GOT3 (cell line): ENCODE data around the gene SPPL3.

Source experiments
- DNase-seq: peaks from one replicate; lab custom pipeline; 2025; ENCODE audit warnings: mixed read lengths; lab: John Stamatoyannopoulos, UW

Gene SPPL3

DNA sequence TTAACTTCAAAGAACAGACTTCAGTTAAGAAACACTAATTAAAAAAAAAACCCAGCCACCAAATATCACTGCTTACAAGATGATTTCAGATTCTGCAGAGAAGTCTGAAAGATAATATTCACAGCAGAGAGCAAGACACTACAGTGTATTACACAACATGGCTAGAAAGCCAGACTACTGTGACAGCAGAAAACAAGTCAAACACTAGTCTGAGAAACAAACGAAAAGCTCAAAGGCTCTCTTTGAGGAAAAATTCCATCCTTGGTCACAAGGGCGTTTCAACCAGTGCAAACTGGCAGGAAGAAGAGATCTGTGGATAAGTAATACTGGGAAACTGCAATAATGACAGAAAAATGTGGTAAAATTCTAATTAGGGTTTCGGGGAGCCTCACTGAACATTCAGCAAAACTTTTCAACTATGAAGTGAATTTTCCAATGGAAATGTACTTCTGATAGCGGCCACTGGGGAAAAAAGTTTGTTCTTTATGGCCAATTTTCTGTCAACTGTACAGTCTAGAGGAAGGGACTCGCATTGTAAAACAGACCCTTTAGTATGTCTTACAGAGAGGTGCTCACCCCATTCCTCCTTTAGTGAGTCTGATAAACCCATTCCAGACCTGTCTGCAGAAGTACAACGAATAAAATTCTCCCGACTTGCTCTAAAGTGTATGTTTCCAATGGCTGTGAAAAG is 128.2 kb downstream of the SPPL3 start:
- DNase-seq = no peak

DNA sequence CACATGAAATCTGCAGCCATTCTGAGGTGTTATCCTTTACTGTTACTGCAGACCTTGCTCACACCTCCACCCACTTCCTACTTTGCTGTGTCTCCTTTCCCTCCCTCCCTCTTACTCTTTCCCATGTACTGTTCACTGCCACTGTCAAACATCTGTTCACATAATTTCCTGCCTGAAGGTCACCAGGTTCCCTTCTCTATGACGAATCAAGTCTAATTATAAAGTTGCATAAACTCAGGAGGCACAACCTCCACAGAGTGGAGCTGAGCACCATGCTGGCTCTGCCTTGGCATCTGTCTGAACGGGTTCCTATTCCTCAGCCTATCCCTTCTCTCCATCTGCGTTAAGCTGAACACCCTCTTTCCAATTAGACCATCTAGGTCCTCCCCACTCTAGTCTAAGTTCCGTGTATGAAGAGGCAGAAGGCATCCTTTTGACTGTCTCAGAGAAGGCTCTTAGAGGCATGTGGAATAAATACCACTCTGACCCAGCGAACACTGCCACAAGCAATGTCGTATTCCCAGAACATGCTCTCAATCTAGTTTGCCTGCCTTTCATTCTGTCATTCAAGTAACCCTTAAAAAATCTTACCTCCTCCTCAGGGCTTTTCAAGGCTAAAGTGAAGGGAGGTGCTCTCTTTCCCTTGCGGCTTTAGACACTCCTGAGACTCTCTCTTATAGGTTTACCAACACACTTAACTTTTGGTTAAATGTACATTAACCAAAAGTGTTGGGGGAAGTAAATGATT is 129.8 kb downstream of the SPPL3 start:
- DNase-seq = no peak

DNA sequence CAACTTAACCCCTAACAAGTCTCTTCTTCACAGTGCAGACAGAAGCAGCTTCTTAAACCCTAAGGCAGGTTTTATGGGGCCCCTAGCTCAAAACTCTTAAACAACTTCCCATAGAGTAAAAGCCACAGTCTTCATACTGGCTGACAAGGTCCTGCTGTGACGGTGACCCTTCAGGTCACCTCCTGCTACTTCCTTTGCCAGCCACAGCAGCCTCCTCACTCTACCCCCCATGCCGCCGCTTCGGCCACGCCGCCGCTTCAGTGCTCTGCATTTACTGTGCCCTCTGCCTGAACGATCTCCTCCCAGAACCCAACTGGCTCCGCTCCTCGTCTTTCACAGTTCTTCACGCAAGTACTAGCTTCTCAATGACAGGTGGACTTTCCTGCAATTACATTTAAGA is 133.1 kb downstream of the SPPL3 start:
- DNase-seq = no peak

DNA sequence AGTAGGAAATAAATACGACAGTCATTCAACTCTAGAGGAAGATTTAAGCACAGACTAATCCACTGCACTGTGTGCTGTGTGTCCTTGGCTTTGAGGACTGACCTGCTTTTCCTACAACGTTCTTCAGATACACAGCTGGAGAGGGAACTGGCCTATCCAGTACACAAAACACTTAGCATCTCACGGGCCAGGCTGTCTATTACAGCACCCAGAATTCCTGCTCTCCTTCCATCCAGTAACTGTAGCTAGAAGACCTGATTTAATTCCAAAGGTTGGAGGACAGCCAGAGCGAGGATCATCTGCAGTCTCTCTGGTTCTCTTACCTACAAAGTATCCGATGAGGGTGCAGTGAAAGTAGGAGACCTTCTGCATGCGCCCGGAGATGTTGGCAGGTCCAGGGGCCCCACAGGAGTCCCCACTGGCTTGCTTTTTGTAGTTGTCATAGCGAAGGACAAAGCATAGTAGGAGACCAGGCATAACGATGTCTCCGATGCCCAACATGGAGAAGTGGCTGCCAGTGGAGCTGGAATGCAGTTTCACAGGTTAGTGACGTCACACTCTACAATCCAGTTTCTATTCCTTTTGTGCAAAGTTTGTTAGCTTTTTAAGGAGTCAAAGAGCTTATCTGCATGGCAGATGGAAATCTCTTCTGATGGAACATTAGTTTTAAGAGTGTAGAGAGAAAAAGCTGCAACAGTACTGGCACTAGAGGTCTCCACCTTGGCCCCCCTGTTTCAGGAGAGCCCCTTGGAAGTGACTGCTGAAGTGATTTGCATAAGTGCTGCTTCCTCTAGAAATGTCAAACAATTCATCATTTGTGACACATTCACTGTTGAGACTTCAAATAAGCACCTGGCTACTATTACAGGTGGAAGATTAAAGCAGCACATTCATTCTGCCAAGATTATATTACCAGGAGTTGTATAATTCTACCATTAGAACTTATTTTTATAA is 136.8 kb downstream of the SPPL3 start:
- no peak for DNase-seq

DNA sequence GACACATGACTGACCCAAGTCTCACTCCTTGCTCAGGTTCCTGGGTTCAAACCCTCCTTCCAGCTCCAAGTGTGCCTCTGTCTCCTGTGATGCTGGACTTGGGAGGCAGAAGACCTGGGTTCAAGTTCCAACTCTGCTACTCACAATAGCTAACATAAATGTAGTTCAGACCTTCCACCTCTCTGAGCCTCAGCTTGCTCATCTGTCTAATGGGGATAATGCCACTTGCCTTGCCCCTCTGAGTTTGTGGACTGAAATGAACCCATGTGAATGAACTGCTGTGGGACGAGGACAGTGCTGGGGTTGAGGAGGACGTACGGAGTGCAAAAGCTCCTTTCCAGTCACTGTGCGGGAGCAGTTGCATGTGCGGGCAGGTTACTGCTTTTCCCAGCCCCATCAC is 137.6 kb downstream of the SPPL3 start:
- no peak for DNase-seq

DNA sequence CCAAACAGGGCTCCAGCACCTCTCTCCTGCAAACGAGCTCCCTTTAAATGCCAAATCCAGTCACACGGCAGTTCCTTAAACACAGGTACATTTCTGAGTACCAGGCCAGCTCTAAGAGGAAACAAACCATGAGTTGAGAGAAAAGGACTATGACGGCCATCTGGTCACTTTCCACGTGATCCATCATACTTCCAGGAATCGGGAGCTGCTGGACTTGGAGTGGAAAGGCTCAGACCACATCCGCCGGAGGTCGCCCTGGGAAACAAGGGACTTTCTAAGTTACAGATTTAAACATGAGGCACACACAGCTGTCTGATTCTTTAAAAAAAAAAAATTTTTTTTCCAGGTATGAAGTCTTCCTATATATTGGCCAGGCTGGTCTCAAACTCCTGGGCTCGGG is 139.3 kb downstream of the SPPL3 start:
- DNase-seq = no peak

DNA sequence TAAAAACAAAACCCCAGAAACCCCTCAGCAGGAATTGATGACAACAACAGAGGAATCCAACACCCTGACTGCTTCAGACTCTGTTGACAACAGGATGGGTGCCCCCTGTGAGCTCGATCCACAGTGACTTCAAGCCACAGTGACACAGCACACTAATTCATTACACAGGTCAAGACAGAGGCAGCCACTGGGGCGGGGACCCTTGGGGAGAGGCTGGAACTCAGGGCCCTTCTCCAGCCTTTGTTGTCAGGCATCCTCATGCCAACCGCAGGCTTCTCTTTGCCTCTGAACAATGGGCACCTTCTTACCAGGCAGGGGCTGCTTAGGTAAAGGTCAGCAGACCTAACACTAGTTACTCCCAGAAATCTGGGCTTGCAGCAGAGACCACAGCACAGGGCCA is 140.9 kb downstream of the SPPL3 start:
- DNase-seq = no peak

DNA sequence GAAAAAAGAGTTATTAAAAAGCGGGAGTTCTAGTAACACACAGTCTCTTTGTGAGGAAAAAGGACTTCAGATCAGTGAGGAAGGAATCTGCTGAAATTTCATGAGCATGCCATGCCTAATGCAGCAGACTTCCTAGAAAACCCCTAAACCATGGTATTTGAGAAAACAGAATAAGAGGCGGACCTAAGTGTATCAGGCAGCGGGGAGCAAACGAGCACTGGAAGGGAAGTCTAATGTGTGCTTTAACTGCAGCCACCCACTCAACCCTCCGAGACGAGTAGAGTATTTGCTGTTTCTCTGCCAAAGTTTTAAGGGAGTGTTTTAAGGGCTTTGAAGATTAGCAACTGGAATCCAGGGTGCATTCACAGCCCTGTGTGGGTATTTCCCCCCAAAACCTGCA is 142.1 kb downstream of the SPPL3 start:
- no peak for DNase-seq

DNA sequence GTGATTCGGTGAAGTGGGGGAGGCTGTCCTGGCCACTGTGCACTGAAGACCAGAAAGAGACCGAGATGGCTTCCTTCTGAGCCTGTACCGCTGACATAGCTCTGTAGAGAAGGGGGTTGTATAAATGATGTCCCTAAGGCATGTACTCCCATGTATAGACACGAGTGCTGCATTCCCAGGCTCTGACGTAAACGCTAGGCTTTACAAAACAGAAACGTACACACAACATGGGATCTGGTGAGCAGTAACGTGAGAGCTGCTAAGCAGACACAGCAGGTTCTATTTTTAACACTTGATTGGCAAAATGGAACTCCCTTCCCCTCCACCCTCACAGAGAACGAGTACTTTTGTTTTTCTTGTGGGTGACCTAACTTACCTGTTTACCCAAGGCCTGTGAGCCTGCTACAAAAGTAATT is 142.6 kb downstream of the SPPL3 start:
- no peak for DNase-seq

DNA sequence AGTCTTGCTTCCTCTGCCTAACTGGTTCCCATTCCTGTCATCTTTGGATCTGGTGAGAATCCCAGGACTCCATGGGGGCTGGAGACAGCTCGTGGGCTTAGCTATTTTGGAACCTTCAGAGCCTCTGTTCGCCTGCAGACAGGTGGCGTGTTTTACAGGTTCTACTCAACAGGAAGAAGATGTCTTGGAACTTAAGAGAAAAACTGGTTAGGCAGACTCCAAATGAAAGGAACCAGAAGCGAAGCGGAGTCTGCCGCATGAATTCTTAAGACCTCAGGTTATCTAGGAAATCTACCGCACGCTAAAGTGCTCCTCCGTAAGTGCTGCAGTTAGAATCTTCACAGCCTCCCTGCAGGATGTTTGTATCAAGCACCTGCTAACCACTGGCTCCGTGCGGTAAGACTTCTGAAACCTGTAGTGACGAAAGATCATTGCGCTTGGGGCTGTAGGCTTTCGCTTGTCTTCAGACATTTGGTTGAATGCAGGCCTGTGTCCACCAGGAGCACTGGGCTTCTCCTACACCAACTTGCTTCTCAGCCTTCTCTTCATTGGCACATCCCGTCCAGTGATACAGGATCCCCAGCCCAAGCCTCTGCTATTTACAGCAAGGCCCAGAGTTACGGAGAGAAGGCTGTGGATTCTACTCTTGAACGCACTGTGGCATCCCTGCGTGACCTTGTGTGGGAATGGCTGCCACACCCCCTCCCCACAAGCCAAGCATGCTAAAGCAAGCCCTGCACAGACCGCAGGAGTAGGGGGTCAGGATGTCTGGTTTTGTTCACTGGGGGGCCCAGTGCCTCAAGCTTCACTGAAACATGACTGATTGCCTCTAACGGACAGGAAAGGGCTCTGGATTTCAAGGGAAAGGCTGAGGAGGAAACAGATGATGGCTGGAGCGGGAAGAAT is 143.6 kb downstream of the SPPL3 start:
- no peak for DNase-seq

DNA sequence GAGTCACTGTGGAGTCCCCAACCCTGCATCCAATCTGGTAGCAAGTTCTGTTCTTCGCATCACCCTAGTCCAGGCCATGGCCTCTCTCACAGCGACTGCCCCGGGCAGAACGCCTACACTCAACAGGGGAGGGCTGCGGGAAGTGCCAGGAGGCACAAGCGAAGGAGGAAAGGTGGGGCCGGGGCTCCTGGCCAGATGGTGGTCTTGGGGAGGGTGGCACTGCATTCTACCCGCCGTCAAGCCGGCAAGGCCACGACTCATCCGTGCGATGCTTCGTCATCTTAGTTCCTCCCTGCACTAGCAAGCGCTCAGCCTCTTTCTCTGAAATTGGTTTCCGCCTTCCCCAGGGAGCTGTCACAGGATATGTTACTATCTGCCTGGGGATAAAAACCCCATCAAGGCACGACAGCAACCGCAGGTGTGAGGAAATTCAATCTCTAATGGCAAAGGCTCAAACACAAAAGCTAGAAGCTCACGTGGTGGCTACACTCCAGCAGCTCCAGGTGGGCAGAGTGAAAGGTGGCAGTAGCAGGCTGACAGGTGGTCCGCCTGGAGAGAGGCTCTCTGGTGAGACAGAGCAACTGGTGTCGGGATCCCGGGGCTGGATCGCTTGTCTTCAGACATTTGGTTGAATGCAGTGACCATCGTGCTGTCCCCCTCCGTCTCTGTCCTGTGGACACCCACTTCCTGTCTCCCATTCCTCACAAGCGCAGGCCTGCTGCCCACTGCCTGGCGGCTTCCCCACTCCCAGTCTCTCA is 144.4 kb downstream of the SPPL3 start:
- no peak for DNase-seq

DNA sequence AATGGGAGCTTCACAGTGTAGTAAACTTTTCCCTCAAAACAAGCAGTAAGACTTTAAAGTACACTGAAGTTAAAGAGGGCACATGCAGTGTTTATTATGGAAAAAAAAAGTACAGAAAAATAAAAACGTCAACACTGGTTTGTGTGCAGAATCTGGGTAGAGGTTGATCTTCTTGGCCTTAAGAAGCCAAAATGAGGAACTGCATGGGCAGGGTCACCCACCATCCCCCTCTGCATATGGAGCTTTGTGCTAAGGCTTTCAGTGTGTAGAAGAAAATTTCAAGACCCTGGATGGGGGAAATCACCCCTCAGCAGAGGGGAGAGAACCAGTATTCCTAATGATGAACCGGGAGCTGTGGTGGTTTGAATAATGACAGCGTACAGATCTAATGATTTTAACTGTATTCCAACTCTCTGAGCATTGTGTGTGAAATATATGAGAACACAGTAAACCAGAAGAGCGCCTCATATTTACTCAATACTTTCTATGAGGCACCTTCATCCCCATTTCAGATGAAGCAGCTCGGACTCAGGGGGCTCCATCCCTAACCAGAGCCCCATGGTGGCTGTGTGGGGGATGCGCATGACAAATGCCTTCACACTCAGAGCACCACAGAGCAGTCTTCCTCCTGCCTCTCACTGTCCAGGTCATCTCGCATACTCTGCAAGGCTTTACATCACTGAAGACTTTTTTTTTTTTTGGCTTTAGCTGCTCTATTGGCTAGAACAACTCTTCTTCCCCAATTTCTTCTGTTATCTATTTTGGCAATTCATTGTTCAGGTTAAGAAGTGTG is 145.2 kb downstream of the SPPL3 start:
- no peak for DNase-seq

DNA sequence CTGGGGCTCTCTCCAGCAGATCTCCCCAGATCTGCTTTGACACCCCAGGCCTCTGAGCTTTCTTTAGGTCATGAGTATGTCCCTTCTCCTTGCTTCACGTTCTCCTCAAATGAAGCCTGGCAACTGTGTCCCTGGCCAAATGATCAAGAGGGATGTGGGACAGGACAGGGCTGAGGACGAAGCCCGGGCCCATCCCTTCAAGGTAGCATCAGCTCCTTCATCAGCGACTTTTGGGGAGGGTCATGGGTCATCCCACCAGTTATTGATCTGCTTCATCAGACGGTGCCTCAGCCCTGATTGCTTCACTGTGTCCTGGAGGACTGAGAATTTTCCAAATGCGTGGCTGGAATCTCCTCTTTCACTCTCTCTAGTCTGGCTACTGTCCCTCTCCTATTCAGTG is 146.2 kb downstream of the SPPL3 start:
- DNase-seq = no peak

DNA sequence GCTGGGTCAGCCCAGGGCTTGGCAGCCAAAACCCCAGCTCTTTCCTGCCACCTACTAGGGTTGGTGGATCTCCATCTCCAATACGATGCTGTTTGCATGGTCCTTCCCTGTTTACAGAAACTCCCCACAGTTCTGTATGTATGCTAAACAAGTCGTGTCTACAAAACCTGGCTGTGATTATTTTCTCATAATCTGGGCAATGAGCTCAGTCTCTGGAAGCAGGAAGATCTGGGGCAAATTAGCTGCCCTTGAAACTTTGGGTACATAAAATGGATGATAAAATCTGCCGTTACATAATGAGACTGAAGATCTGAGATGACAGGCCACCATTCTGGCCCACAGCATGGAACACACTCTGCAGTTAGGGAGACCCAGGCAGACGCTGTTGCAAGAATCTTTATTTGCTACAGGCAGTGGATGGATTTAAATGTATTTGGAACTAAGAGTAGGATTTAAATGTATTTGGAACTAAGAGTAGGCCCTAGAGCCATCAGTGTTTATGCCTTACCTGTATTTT is 146.9 kb downstream of the SPPL3 start:
- no peak for DNase-seq

DNA sequence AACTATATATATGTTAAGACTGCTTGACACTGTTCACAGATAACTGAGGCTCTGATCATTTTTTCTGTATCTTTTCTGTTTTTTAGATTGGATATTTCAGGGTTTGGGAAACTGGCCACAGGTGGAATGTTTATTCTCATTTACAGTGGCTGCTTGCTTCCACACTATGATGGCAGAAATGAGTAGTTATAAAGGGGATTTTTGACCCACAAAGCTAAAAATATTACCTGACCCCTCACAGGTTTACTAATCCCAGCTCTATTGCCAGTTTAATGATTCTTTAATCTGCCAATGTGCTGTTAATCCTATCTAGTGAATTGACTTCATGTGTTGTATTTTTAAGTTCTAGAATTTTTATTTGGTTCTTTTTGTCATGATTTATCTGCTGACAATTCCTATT is 148.9 kb downstream of the SPPL3 start:
- DNase-seq = no peak

DNA sequence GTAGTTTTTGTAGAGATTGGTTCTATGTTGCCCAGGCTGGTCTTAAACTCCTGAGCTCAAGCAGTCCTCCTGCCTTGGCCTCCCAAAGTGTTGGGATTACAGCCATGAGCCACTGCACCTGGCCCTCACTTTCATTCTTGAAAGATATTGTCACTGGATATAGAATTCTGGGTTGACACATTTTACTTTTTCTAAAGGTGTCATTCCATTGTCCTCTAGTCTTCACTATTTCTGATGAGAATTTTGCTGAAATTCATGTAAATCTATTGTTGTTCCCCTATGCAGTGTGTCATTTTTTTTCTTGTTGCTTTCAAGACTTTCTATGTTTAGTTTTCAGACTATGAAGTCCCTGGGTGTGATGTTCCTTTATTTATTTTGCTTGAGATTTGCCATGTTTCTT is 149.4 kb downstream of the SPPL3 start:
- DNase-seq = no peak

DNA sequence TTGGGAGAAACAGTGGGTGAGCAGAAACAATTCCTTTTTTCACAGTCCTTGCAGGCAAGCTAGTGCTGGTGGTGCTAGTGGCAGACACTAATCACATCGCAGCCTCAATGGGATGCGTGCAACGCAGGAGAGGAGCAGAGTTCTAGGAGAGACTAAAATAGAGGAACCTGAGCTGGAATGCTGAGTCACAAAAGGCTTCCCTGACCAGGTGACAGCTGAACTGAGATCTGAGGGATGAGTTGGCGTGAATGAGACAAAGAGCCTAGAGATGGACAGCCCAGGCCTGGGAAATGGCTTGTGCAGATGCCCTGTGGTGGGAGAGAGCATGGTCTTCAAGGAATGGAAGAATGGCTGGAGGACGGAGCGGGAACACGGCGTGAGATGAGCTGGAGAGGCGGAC is 152.8 kb downstream of the SPPL3 start:
- no peak for DNase-seq

DNA sequence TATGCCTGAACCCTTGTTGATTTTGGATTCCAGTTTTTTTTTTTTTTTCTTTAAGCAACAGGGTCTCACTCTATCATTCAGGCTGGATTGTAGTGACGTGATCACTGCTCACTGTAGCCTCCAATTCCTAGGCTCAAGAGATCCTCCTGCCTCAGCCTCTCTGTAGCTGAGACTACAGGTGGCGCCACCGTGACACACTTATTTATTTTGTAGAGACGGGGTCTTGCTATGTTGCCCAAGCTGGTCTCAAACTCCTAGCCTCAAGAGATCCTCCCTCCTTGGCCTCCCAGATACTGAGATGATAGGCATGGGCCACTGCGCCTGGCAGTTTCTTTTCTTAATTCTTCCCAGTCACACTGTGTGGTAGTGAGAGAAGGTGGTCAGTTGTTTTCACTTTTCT is 153.4 kb downstream of the SPPL3 start:
- DNase-seq = no peak

DNA sequence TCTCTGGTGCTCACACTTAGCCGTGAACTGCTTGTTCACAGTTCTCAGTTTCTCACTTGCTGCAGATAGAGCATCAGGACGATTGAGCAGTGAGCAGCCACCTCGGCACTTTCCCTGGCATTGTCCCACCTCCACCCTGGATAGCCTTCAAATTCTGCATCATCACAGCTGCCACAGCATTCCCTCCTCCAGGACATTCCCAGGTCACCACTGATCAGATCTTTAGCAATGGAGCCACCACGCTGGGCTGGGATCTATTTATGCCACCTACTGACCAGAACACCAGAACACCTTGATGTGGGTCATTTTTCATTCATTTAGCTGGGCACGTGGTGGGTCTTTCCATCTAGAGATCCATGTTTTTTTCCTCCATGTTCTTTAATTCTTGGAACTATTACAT is 154.9 kb downstream of the SPPL3 start:
- no peak for DNase-seq

DNA sequence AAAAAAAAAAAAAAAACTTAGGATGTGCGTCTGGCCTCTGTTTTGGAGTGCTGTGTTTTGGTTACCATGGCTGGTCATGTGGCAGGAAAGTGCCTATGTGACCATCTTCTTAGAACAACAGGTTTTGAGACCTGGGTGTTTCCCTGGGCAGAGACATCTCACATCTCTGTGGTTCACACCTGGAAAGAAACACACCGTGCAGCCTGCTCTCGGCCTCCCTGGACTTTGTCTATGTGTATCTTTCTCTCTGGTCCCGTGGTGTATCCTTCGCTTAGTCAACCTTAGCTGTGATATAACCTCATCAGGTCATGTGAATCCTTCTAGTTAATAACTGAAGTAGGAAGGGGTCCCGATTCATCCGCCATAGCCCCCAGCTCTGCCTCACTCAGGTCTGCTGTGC is 155.9 kb downstream of the SPPL3 start:
- DNase-seq = no peak
